ENCODE results near the gene HCN4. TPM values are rescaled to one million over a fixed set of nuclear protein-coding genes. Genes with fewer than 3 reads are reported as not detected.

Gene HCN4
- total RNA-seq, 1 donor, result not detected

- TF ChIP-seq, protein P1, sequence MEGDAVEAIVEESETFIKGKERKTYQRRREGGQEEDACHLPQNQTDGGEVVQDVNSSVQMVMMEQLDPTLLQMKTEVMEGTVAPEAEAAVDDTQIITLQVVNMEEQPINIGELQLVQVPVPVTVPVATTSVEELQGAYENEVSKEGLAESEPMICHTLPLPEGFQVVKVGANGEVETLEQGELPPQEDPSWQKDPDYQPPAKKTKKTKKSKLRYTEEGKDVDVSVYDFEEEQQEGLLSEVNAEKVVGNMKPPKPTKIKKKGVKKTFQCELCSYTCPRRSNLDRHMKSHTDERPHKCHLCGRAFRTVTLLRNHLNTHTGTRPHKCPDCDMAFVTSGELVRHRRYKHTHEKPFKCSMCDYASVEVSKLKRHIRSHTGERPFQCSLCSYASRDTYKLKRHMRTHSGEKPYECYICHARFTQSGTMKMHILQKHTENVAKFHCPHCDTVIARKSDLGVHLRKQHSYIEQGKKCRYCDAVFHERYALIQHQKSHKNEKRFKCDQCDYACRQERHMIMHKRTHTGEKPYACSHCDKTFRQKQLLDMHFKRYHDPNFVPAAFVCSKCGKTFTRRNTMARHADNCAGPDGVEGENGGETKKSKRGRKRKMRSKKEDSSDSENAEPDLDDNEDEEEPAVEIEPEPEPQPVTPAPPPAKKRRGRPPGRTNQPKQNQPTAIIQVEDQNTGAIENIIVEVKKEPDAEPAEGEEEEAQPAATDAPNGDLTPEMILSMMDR (IDR thresholded peaks at IDR 0.05; ENCODE audit: insufficient read depth, low read length), result no peak
- no peak overlapping the region for H3K4me3 ChIP-seq (ENCODE audit: low read depth, low read length)
- DNase-seq (ENCODE audit: low read depth), result no peak
Measured at GRCh38 chr15:73362900-73363299, 5.9 kb downstream of the HCN4 start.

DNA sequence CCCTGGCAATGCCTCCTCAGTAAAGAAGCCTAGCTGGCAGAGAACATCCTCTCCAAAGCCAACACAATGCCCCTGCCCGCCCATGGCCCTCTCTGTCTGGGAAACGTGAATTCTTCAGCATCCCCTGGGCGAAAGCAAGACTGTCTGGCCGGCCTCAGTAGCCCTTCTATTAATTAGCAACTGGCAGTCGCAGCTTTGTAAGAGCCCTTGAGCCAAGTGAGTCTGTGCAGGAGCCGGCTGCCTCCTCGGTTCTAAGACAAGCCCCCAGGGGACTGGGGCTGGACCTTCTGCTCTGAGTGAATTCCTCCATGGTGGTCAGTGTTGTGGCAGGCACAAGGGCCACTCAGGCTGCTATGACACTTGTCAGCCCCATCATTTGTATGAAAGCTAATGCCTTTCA, 7.4 kb downstream of the HCN4 start:
- H3K4me3 ChIP-seq (ENCODE audit: low read depth, low read length), result no peak overlapping the region
- TF ChIP-seq, protein P1 (IDR thresholded peaks at IDR 0.05; ENCODE audit: insufficient read depth, low read length), result no peak
- DNase-seq (ENCODE audit: low read depth), result no peak

DNA sequence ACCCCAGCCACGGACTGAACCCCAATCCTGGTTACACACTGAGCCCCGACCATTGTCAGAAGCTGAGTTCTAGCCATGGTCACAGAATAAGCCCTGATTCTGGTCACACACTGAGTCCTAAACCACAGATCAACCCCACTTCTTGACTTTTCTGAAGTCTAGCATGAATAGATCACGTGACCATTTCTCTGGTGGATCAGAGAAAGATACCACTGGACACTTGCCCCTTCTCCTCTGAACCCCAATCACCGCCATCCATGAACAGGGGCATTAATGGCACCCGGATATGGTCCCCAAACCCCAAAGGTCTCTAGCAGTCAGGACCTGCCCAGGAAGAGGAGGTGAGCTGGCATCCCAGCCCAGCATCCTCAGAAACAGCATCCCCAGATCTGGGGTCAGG, 9.1 kb downstream of the HCN4 start:
- DNase-seq (ENCODE audit: low read depth), result no peak
- TF ChIP-seq, protein P1 (IDR thresholded peaks at IDR 0.05; ENCODE audit: insufficient read depth, low read length), result no peak

GRCh38 chr15:73357999-73358665, 10.6 kb downstream of the HCN4 start:
- TF ChIP-seq, protein P1 (IDR thresholded peaks at IDR 0.05; ENCODE audit: insufficient read depth, low read length), result no peak
- H3K4me3 ChIP-seq (ENCODE audit: low read depth, low read length), result no peak overlapping the region
- DNase-seq (ENCODE audit: low read depth), result no peak

More for the DNA sequence above, 9.1 kb downstream of the HCN4 start:
- H3K4me3 ChIP-seq (ENCODE audit: low read depth, low read length), result no peak overlapping the region

DNA sequence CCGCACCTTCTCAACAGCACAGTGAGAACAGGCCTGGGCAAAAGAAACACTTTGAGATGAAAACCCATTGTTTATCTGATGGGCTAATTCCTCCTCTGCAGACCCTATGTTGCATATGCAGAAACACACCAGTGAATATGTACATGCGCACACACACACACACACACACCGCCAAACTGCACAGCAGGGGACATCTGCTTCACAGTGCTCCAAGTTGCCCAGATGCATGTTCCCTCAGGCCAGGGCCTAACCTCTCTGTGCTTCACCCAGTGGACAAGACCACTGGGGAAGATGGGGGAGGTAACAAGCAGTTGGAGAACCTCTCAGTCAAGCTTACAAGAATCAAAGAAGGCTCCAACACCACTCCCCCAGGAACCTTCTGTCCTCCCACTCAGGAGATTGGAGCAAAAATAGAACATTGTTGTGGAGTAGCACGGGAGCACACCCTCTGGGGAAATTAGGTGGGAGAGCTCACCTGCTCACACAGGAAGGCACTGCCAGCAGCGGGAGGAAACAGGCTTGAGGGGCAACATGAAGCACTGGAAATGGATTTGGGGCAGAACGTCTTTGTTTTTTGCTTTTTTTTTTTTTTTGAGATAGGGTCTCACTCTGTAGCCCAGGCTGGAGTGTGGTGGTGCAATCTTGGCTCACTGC, 13.0 kb downstream of the HCN4 start:
- TF ChIP-seq, protein P1 (IDR thresholded peaks at IDR 0.05; ENCODE audit: insufficient read depth, low read length), result no peak
- DNase-seq (ENCODE audit: low read depth), result no peak
- H3K4me3 ChIP-seq (ENCODE audit: low read depth, low read length), result no peak overlapping the region

DNA sequence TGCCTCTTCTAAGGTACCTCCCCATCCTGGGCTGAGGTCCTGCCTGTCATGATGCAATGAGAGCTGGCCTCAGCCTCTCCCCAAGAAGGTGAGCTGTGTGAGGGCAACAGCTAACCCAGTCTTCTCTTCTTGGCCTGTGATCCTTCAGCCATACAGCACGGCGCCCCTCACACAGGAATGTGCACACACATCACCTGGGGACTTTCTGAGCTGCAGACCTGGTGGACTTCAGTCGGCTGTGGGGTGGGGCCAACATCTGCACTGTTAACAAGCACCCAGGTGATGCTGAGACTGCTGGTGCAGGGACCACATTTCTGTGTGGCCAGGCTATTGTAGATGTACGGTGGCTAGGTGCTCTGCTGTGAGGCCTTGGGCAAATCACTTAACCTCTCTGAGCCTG, 14.5 kb downstream of the HCN4 start:
- TF ChIP-seq, protein P1 (IDR thresholded peaks at IDR 0.05; ENCODE audit: insufficient read depth, low read length), result no peak
- DNase-seq (ENCODE audit: low read depth), result no peak
- no peak overlapping the region for H3K4me3 ChIP-seq (ENCODE audit: low read depth, low read length)
